Liver (tissue), 3 donors: ENCODE measurements around the gene FRMD4A.
"Not testable (repeated sequence)": the region's sequence is repeated elsewhere in the genome, so short reads cannot be mapped to it uniquely, and the experiment has no call there.

Source experiments
- GABPA ChIP-seq, 2 donors: IDR thresholded peaks in 1 of 2; conservative IDR thresholded peaks in 1 of 2; 2 replicates each; pipeline ENCODE4 v1.6.1; 2016; ENCODE audit warnings: antibody characterized with exemption in 2 of 2, mild to moderate bottlenecking in 1 of 2, moderate library complexity in 1 of 2
- JUND ChIP-seq, 2 donors: IDR thresholded peaks; 2 replicates each; pipeline ENCODE4 v1.6.1; 2016; ENCODE audit warnings: antibody characterized with exemption in 2 of 2
- TAF1 ChIP-seq: conservative IDR thresholded peaks from 2 replicates; pipeline ENCODE4 v1.6.1; 2016; ENCODE audit warnings: antibody characterized with exemption, mild to moderate bottlenecking
- TF ChIP-seq, protein P1 (sequence below): fragments of 150-350 bp; IDR thresholded peaks from 2 replicates; pipeline ENCODE4 v1.5.1; 2017; ENCODE audit warnings: improper control_type of control experiment, low read depth, low read length; ENCODE audit not compliant: missing input control
- TF ChIP-seq, protein P2 (sequence below): IDR thresholded peaks from 2 replicates; pipeline ENCODE4 v1.6.1; 2016; ENCODE audit warnings: antibody characterized with exemption, mild to moderate bottlenecking
- donor health status: healthy.
- donor health status: healthy.

DNA sequence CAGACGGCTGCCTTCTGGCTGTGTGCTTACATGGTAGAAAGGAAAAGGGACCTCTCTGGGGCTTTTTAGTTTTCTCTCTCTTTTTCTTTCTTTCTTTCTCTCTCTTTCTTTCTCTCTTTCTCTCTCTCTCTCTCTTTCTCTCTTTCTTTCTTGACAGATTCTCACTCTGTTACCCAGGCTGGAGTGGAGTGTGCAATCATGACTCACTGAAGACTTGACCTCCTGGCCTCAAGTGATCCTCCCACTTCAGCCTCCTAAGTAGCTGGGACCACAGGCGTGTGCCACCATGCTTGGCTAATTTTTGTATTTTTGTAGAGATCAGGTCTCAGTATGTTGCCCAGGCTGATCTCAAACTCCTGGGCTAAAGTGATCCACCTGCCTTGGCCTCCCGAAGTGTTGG, 409.6 kb downstream of the FRMD4A start:
- TF ChIP-seq, protein P1, sequence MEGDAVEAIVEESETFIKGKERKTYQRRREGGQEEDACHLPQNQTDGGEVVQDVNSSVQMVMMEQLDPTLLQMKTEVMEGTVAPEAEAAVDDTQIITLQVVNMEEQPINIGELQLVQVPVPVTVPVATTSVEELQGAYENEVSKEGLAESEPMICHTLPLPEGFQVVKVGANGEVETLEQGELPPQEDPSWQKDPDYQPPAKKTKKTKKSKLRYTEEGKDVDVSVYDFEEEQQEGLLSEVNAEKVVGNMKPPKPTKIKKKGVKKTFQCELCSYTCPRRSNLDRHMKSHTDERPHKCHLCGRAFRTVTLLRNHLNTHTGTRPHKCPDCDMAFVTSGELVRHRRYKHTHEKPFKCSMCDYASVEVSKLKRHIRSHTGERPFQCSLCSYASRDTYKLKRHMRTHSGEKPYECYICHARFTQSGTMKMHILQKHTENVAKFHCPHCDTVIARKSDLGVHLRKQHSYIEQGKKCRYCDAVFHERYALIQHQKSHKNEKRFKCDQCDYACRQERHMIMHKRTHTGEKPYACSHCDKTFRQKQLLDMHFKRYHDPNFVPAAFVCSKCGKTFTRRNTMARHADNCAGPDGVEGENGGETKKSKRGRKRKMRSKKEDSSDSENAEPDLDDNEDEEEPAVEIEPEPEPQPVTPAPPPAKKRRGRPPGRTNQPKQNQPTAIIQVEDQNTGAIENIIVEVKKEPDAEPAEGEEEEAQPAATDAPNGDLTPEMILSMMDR = not testable (repeated sequence)
- not testable (repeated sequence) for TF ChIP-seq JUND (IDR thresholded peaks at IDR 0.05); TAF1; GABPA (IDR thresholded peaks at IDR 0.05 in 1 of 2, conservative IDR thresholded peaks at IDR 0.05 in 1 of 2)
- TF ChIP-seq, protein P2, sequence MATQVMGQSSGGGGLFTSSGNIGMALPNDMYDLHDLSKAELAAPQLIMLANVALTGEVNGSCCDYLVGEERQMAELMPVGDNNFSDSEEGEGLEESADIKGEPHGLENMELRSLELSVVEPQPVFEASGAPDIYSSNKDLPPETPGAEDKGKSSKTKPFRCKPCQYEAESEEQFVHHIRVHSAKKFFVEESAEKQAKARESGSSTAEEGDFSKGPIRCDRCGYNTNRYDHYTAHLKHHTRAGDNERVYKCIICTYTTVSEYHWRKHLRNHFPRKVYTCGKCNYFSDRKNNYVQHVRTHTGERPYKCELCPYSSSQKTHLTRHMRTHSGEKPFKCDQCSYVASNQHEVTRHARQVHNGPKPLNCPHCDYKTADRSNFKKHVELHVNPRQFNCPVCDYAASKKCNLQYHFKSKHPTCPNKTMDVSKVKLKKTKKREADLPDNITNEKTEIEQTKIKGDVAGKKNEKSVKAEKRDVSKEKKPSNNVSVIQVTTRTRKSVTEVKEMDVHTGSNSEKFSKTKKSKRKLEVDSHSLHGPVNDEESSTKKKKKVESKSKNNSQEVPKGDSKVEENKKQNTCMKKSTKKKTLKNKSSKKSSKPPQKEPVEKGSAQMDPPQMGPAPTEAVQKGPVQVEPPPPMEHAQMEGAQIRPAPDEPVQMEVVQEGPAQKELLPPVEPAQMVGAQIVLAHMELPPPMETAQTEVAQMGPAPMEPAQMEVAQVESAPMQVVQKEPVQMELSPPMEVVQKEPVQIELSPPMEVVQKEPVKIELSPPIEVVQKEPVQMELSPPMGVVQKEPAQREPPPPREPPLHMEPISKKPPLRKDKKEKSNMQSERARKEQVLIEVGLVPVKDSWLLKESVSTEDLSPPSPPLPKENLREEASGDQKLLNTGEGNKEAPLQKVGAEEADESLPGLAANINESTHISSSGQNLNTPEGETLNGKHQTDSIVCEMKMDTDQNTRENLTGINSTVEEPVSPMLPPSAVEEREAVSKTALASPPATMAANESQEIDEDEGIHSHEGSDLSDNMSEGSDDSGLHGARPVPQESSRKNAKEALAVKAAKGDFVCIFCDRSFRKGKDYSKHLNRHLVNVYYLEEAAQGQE = not testable (repeated sequence)
